Activated T-cell treated with anti-CD3 and anti-CD28 coated beads for 1 hour (primary cell): ENCODE results near the gene JAKMIP1.

Experiments
- DNase-seq: peaks from one replicate; pipeline ENCODE4 v3.0.0-alpha.2; 2020; ENCODE audit warnings: low read depth

JAKMIP1 gene

GRCh38 chr4:6180841-6181631, 19.3 kb downstream of the JAKMIP1 start:
- no peak for DNase-seq

DNA sequence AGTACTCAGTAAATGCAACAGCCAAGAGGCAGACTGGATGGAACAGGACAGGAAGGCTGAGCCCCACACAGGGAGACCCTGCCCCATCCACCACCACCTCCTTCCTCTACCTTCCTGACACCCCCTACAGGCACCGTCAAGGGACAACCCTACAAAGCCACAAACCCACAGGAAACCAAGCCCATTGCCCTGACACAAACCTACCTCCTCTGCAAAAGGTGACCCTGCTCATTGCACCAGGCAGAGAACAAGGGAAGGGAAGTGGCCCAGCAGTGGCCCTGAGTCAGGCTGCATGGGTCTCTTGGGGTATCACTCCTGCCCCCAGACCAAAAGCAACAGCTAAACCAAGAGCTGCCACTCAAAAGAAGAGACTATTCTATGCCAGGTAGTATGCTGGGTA, 21.0 kb downstream of the JAKMIP1 start:
- no peak for DNase-seq

GRCh38 chr4:6178757-6179156, 21.6 kb downstream of the JAKMIP1 start:
- DNase-seq = no peak

DNA sequence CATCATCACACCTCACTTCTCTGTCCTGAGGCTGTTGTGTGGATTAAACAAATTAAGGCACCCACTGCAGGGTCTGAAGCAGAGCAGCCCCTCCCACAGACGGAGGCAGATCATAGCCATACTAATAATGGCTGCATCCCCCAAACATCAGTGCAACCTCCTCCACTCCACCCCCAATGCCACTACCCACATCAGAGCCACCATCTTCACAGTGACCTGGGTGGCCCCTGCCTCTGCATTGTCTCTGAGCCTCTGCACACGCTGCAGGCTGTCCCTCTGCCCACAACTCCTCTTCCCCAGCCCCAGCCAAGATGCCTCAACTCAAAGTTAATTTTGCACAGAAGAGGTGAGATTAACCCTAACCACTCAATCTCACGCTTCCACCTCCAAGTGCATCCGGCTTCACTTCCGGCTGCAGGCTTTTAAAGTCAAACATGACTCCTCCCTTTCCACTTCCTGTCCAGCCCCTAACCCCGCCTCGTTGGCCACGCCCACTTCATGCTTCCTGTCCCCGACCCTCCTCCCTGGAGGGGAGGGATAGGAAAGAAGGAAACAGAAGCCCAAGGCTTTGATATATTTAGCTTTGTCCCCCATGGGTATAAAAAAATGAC, 22.7 kb downstream of the JAKMIP1 start:
- DNase-seq = no peak

GRCh38 chr4:6175426-6175825, 24.9 kb downstream of the JAKMIP1 start:
- DNase-seq = no peak

DNA sequence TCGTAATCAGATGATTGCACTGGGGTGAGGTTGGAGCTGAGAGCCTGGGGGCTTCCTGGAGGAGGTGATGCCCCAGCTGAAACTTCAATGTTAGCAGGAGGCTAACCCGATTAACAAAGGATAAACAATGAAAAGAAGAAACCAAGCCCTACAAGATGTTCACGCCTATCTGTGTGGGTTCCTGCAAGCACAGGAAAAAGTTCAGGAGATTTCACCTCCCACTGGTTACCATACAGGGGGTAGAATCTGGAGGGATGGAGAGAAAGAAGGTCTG, 27.5 kb downstream of the JAKMIP1 start:
- DNase-seq = no peak

GRCh38 chr4:6172093-6172926, 28.0 kb downstream of the JAKMIP1 start:
- no peak for DNase-seq

- DNase-seq = no peak
Measured at GRCh38 chr4:6169239-6169638, 31.1 kb downstream of the JAKMIP1 start.

DNA sequence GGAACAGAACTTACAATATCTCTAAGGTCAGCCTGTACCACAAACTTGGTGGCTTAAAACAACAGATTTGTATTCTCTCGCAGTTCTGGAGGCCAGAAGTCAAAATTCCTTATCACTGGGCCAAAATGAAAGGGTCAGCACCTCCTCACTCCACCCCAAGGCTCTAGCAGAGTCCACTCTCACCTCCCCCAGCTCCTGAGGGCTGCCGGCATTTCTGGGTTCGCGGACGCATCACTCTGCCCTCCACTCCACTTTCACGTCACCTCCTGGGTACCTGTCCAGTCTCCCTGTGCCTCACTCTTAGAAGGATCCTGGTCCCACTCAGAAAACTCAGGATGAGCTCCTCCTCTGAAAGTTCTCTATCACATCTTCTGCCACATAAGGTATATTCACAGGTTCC, 34.6 kb downstream of the JAKMIP1 start:
- DNase-seq = no peak

DNA sequence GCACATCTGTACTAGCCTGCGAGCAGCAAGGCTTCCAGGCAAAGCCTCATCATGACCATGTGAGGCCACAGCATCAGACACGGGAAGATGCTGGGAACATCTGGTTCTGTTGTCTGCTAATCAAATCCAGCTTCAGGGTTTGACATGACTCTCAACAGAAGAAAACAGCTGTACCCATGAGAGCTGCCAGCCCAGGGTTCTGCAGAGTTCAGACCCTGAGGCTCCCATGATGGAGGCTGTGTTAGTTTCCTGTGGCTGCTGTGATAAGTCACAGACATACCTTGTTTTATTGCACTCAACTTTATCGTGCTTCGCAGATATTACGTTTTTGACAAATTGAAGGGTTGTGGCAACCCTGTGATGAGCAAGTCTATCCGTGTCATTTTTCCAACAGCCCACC, 37.5 kb downstream of the JAKMIP1 start:
- DNase-seq = no peak

DNA sequence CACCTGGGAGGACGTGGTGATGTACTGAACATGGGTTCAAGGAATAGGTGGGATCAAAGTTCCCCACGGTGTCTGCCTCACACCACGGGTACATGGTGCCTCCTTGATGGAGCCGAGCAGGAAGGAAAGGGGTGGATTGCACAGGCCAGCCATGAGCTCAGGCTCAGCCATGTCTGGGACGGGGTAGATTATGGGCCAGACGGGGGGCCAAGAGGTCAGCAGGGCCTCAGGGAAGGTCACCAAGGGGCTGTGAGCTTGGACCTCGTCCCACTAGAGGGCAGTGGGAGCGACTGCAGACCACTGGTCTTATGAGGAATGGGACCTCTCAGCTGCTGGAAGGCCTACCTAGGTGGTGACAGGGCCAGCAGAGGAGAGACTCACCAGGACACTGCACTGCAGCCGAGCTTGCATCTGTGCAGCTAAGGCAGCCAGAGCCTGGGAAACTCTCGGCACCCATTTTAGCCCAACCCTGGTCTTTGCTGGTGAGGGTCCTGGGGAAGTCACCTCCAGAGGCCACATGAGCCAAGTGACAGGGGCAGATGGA, 38.4 kb downstream of the JAKMIP1 start:
- DNase-seq = no peak

- DNase-seq = no peak
Measured at GRCh38 chr4:6160536-6160935, 39.8 kb downstream of the JAKMIP1 start.

DNA sequence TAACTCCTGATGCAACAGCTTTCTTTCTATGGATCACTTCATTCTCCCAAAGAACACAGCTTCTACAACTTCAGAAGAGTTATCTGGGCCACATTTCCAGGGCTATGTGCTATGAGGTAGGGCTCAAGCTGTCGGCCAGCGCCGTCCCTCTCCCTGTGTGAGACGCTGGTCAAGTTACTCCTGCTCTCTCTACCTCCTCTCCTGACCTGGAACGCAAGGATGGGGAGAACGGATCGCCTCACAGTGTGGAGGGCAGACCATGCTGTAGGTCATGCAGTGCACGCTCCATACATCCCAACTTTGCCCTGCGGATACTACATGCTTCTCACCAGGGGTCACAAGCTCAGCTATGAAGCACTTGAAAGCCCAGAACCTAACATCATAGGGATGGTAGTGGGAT, 42.4 kb downstream of the JAKMIP1 start:
- DNase-seq = no peak

DNA sequence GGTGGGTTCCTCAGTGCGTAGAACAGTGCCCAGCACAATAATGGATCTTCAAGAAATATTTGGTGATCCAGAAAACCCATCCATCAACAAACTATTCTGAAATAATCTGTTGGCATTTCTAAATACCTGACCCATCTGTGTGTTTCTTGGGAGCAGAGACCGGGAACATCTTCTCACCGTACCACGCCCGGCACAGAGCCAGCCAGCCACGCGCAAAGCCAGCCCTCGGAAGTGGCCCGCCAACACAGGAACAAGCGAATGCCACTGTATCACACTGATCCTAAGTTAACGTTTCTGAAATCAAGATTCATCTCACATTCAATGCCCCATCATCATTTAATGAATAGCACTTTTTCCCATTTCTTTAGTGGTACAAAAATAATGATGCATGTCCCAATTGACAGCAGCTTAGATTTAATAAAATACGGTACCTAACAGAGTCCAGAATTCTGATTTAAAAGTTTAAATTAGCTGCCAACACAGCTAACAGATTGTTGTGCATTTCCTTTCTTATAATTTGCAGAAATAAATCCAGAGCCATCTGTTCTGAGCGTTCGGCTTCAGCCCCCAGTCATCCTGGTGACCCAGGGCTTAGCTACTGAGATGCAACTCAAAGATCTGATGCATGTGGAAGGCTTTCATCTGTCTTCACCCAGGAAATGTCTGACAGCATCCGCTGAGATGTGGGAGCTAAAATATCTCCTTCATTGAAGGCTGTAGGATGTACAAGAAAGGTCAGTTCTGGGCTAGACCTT, 44.2 kb downstream of the JAKMIP1 start:
- DNase-seq = no peak

DNA sequence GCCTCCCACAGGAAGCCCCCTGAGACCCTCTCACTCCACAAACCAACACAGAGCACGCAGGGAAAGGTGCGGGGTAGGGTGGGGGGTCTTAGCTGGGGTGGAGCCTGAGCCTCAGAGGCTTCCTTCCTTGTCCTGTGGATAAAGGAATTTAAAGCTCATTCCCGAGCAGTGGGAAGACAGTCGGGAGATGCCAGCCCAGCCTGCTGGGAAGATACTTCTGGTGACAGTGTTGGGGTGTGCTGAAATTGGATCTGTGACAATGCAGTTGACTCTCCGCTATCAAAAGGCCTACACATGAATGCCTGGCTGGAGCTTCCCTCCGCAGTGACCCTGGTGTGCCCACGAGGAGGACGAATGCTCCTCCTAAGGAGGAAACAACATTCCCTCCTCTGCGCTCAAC, 45.5 kb downstream of the JAKMIP1 start:
- no peak for DNase-seq

- no peak for DNase-seq
Measured at GRCh38 chr4:6153874-6154273, 46.5 kb downstream of the JAKMIP1 start.

- DNase-seq = no peak
Measured at GRCh38 chr4:6152869-6153705, 47.3 kb downstream of the JAKMIP1 start.

GRCh38 chr4:6150046-6150735, 50.2 kb downstream of the JAKMIP1 start:
- DNase-seq = no peak

- DNase-seq = no peak
Measured at GRCh38 chr4:6148506-6149205, 51.7 kb downstream of the JAKMIP1 start.

DNA sequence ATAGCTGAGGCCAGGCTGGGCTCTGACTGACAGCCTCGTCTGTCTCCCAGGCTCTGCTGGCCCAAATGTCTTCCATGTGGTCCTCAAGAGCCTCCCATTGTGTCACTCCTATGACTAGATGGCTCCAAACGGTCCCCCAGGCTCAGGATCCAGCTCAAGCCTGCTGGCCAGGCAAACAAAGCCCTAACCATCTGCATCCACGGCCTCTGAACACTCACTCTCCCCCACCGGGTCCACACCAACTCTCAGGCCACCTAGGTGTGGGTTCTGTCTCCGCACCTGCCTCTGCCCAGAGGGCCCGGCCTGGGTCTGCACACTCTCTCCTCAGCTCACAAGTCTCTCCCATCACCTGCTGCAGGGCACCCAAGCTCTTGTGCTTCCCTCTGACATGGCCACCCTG, 52.9 kb downstream of the JAKMIP1 start:
- no peak for DNase-seq
